ENCODE results near the gene FHL3. TPM values are rescaled to one million over a fixed set of nuclear protein-coding genes. Genes with fewer than 3 reads are reported as not detected.

Gene FHL3, protein sequence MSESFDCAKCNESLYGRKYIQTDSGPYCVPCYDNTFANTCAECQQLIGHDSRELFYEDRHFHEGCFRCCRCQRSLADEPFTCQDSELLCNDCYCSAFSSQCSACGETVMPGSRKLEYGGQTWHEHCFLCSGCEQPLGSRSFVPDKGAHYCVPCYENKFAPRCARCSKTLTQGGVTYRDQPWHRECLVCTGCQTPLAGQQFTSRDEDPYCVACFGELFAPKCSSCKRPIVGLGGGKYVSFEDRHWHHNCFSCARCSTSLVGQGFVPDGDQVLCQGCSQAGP
- total RNA-seq (2014; rRNA removed; shearing (Covaris generic)) = 14.3 and 23.9 TPM in 2 replicates

DNA sequence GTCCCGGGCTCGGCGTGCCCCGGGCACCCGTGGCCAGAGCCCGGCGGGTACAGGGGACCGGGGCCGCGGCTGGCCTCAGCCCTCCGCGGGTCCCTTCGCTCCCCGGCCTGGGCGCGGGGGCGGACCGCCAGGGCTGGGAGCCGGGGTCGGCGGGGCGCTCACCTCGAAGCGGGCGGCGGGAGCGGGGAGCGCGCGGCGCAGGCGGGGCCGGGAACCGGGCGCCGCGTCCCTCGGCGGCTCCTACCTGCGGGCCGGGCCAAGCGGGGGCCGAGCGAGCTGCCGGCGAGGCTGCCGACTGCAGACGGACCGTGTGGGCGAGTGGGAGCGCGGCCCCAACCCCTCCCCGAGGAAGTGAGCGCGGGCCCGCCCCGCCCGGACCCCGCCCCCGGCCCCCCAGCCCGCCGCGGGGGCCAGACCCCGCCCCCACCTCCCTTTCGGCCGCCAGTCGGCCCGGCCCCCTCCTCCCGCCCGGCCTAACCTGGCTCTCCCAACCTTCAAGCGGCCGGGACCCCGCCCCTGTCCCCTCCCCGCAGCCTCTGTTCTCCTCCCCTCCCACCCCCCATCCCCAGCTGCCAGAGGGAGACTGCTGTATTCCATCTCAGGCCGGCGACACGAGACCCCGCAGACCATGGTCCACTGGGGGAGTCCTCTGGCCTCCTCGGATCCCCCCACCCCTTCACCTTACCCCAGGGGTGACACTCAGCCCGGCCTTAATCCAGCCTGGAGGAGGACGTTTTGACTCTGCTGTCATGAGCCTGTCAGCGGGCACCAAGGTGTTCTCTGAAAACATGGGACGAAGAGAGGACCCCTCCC is at the start of gene FHL3:
Gene FHL3 (minus strand): TSS at position 320 of the 813 bp plus-strand sequence. CDS start 6,102 bp downstream, outside the sequence.
- peak; percentile 46 for DNase-seq (ENCODE audit: low read depth)

DNA sequence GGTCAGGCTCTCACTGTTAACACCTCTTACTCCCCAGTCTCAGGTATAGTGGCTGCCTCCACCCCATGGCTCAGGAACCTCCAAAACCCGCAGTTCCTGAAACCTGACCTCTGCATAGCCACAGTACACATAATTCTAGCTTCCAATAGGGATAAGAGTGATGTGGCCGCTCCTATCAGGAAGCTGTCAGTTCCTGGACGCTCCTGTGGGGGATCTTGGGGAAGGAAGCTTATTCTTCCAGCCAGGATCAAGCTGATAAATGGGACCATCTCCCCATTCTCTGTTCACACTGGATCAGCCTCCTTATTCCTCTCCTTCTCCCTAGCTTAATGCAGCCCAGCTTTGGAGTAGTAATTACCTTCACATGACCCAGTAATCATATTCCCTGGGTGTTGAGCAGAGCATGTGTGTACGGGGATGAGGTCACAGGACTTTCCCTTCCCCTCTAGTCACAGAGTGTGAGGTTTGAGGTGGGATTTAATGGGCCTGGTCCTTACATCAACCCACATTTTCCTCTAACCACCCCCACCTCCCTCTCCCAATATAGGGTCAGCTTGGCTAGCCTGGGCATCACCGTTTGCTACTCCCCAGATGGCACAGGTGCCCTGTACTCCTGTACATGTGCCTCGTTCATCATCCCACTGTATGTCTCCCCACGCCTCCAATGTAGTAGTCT is 48.2 kb upstream of the FHL3 start:
- no peak for DNase-seq (ENCODE audit: low read depth)

DNA sequence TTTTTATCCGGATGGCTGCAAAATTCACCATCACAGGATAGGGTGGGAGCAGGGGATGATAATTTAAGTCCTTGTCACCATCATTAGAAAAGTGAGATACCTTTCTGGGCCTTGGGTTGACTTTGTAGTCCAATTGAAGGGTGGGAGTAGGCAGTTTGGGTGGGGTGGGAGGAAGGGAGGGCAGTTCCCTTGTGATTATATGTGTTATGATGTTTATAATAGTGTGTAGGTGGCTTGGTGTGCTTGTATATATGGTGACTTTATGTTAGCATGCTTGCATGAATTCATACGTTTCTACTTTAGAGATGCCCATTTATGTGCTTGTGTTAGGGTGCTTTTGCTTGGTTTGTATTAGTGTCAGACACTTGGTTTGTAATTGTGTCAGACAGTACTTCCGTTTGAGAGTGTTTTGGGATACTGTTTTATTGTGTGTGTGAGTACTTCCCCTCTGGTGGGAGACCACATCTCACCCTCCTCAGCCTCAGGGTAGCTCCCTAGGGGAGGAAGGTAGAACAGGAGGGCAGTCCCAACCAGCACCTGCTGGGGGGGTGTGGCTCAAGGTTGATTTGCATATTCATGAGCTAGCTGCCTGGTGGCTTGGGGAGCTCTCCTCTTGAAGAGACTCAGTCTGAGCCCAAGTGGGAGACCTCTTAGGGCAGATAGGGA is 47.6 kb upstream of the FHL3 start:
- DNase-seq (ENCODE audit: low read depth) = no peak

DNA sequence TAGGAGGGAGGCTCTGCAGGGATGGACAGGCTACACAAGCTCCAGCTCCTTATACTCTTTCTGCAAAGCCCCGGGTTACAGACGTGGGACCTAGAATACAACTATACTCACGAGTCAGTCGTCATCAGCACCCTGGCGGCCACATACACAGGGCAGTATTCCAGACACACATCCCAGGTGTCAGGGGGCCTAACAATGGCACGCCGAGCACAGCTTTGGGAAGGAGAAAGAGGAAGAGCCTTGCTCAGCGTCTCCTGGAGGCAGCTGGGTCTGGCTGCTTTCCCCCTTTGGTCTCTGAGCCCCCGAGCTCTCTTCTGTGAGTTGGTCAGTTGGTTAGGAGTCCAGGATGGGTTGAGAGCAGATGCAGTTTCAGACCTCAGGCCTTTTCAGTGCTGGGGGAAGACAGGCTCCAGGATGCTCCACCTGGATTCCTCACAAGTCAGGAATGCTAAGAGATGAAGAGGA is 45.8 kb upstream of the FHL3 start:
- no peak for DNase-seq (ENCODE audit: low read depth)

DNA sequence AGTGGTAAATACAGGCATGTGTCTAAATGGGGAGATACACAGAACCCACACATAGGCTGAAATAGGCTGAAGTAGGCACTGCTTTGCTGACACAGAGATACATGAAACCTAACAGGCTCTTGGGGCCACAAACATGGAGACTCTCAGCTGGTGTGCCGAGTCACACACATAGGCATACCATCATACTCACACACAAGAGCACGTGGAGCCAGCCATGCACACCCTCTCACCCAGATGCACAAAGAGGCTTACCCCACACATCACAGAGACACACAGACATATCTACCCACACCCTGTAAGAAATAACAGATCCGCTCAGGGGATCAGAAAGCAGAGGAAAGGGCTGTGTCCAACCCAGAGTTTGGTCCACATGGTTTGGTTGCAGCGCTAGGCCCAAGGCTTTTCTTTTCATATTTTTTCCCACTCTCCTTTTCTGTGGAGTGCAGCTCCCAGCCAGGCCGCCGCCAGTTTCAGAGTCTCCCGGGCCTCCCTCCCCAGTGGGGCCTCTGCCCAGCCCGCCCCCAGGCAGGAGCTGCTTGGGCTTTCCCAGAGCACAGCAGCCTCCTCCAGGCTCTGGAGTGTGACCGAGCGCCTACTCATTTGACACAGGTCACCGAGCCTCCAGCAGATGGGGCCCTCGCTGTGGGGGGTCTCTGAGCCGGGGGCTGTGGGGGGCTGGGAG is 45.2 kb upstream of the FHL3 start:
- no peak for DNase-seq (ENCODE audit: low read depth)

DNA sequence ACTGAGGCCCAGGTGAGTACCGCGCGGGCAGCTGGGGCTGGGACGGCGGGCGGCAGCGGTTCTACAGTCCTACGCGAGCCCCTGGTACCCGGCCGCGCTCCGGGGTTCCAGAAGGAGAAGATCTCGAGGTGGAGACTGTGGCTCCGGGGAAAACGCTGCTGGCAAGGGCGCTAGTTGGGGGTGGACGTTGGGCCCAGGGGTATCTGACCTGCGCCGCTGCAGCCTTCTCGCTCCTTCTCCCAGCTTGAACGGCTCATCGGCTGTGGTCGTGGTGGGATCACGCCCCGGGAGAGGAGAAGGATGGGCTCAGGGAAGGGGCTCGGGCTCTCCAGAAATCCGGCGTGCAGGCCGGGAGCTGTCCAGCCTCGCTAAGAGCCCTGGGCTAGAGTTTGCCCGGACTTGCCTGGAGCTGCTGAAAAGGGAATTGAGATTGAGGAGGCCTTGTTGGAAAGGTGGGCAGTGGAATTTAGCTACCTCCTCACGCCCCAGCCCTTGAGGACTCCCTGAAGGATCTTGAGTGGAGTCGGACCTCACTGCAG is 42.4 kb upstream of the FHL3 start:
- no peak for DNase-seq (ENCODE audit: low read depth)

DNA sequence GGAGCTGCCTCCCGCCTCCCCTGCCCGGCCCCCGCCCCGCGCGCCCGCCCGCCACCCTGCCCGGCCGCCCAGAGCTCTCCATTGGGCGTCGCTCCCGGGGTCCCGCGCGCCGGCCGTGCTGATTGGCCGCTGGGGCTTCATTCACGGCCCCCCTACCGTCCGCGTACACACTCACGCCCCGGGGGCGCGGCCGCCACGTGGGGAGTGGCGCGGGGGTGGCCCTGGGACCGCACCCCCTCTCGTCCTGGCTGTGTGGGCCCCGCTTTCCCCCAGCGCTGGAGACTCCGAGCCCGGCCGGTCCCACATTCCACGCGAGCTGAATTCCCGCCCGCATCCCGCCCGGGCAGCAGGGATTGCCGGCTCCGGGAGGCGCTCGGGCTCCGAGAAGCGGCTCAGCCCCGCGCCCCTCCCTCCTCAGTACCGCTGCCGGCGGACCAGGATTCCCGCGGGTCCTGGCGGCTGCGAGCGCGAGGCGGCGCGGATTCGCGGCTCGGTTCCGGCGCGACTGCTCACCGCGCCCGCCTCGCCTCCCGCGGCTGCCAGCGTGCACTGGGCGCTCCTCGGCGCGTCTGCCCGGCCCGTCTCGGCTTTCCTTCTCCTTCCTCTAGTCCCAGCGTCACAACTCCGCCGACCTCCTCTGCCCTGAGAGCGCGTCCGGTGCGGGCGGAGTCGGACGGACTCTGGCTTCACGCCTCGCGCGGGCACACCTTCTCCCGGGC is 41.7 kb upstream of the FHL3 start:
- DNase-seq (ENCODE audit: low read depth) = peak; percentile 72

DNA sequence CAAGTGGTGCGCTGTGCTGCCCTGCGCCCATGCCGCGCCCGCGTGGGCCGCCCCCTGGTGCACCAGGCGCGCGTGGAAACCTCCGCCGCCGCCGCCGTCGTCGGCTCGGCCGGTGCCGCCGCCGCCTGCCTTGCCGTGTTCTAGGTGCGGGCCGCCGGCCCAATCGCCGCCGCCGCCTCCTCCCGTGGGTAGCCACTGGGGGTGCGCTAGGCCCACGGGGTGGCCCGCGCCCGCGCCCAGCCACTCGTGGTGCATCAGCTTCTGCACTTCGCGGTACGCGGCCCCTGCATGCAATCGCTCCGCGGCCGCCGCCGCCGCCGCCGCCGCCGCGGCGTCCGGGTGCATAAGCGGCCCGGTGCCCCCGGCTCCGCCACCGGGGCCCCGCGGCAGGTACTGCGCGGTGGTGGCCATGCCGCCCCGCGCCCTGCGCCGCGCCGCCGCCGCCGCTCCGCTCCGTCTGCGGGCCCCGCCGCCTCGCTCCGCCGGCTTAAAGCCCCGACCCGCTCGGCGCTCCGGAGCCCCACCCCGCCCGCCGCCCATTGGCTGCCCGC is 41.1 kb upstream of the FHL3 start, which contains the start of gene POU3F1:
Gene POU3F1 (minus strand): TSS at position 461 of the 551 bp plus-strand sequence. CDS start 50 bp downstream, at position 411.
- DNase-seq (ENCODE audit: low read depth) = no peak

DNA sequence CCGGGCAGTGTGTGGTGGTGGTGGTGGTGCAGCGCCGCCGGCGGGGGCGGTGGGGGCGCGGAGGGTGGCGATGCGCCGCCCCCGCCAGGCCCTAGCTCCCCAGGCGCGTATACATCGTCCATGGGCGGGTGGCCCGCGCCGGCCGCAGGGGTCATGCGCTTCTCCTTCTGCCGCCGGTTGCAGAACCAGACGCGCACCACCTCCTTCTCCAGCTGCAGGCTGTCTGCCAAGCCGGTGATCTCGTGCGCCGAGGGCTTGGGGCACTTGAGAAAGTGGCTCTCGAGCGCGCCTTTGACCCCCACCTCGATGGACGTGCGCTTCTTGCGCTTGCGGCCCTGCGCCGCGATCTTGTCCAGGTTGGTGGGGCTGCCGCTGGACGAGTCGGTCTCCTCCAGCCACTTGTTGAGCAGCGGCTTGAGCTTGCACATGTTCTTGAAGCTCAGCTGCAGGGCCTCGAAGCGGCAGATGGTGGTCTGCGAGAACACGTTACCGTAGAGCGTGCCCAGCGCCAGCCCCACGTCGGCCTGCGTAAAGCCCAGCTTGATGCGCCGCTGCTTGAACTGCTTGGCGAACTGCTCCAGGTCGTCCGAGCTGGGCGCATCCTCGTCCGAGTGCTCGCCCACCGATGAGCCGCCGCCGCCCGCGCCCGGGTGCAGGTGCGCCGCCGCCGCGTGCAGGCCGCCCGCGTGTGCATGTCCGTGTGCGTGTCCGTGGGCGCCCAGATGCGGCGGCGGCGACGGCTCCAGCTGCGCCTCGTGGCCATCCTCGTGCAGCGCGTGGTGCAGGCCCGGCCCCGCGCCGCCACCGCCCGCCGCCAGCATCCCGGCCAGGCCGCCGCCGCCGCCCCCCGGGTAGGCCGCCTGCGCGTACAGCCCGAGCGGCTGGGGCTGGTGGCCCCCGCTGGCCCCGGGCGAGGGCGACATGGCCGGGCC is 40.4 kb upstream of the FHL3 start:
- DNase-seq (ENCODE audit: low read depth) = no peak

DNA sequence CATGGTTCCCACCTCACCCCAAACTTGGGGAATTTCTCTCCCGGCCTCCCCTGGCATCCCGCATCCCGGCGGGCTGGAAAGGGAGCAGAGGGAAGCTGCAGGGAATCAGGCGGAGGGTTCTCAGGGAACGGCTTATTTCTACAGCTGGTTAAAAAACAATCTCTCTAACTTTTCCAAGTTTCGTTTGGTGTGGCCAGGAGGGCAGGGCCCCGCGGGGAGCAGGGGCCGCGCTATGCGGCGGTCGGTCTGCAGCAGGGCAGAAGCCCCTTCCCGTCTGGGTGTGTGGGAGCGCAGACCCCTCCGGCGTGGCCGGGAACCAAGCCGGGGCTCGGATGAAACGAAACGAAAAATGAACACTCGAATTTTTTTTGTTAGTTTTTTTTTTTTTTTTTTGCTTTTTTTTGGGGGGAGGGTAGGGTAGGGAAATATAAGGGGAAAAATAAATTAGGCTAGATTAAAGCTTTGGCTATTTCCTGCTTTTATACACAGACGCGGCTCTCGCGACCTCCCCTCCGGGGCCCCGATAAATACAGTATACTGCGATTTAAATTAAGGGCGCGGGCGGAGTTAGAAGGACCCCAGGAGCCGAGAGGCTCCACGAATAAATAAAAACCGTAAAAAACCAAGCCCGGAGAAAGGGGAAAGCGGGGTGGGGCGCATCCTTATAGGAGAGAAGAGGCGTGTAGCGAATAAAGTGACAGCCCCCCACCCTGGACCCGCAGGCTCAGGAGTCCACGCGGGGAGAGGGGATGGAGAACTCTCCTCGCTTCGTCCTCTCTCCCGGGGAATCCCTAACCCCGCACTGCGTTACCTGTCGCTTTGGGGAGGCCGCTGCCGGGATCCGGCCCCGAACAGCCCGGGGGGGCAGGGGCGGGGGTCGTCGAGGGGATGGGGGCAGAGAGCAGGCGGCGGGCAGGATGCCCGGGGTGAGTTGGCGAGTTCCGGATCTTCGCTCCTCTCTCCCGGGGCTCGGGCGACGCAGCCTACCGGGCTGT is 39.2 kb upstream of the FHL3 start:
- DNase-seq (ENCODE audit: low read depth) = no peak

DNA sequence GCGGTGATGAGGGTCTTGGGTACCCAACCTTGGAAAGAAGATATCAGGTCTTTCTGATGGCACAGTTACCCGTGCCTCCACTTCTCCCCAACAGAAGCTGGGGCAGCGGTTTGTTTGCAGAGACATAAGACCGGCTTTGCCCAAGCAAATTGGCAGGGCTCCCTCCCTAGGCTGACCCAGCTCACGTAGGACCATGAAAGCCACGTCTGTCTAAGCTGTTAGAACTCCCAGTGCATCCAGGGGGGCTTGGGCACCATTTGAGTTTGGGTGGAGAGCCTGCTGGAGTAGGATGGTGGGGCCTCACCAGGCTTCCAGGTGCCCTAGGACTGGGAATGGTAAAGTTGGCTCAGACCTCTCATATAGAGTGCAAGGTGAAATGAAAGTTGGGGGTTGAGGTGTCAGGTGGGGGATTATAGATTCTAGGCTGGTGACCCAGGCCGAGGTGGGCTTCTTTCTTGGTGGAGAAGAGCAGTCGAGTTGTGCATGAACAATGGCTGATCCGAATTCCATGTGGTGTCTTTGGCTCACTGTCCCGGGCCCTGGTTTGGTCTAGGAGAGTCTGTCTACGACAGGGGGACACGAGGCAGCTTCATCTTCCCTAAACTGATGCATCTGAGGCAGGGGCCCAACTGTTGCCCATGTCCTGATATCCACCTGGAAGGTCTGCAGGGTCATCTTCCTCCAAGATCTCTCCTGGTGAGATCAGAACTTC is 37.9 kb upstream of the FHL3 start:
- no peak for DNase-seq (ENCODE audit: low read depth)

DNA sequence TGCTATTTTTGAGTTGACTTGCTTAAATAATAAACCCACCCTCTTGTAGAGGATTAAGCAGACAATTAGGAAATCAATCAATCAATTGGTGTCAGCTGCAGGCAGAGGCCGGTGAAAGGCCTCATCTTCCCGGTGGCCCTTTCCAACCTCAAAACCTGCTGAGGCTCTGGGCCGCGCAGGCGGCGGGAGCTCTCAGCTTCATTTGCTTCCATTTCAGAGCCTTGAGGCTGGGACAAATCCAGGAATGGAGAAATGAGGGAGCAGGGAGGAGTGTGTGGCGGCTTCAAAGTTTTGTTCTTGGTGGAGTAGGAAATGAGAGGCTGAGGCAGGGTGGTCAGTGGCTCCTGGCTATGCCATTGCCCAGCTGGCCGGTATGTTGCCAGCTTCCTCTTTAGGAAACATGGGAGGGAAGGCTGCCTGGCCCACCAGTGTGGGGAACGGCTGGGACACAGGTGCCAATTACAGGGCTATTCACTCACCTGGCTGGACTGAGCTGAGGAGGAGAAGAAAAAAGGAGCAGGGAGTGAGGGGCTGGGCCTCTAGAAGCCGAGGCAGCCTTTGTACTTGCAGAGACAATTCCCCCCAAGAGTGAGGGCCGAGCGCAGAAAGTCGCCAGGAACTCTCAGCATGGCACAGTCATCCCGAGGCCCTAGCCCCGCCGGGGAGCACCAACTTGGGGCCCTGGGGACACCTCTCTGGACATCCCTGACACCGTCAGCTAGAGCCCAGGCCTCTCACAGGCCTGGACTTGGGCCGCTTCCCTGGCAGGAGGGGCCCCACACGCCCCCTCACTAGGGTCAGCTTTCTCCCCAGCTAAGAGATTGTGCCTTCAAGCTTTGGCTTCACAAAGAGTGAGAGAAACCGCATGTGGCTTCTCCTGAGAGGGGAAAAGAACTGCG is 36.9 kb upstream of the FHL3 start:
- DNase-seq (ENCODE audit: low read depth) = no peak

DNA sequence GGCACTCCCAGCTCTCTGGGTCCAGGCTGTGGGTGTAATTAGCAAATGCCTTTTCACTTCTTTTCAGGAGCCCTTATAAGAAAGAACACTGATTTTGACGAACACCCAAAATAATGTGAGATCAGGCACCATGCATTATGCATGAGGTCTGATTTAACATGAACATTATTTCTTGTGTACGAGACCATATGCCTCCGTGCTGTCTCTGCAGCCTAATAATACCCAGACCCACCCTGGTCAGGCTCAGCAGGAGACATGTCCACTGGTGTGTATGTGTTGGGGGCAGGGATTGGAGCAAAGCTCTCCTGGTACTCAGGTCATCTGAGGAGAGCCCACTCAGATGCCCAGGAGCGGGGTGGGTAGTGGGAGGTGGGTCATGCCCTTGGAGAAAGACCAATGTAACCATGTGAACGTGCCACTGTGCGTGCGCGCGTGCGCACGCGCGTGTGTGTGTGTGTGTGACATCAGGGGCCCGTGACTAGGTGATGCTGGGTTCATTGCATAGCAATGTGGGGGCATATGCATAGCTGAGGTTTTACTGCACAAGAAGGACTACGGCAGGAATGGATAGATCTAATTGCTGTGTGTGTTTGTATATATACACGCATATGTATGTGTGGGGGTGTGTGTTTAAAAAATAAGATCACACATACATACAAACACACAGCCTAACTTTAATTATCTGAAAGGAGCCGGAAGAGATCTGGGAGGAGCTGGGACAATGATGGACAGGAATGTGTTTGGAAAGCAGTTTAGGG is 34.2 kb upstream of the FHL3 start:
- no peak for DNase-seq (ENCODE audit: low read depth)

DNA sequence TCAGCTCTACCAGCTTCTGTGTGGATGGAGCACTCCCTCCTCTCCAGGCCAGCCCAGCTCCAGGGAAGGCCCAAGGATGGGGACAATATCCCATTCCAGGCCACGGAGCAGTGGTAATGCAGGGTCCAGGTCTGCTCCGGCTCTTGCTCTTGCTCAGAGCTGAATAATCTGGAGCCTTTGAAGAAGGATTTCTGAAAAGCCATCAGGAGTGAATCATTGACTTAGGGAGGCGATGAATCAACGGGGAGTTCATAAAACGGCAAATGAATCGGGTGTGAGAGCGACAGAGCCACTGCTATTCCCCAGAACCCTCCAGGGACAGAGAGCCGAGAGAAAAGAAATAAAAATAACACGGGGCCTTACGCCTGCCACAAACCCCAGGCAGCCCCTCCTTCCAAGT is 33.5 kb upstream of the FHL3 start:
- peak; percentile 37 for DNase-seq (ENCODE audit: low read depth)

Measured in RPMI7951 (cell line).